ENCODE data around the gene UVRAG. TPM values are rescaled to one million over a fixed set of nuclear protein-coding genes. Genes with fewer than 3 reads are reported as not detected.

UVRAG gene
- total and polyA plus RNA-seq, 2 donors from 2014 or later = 7.2 to 27.9 TPM

DNA sequence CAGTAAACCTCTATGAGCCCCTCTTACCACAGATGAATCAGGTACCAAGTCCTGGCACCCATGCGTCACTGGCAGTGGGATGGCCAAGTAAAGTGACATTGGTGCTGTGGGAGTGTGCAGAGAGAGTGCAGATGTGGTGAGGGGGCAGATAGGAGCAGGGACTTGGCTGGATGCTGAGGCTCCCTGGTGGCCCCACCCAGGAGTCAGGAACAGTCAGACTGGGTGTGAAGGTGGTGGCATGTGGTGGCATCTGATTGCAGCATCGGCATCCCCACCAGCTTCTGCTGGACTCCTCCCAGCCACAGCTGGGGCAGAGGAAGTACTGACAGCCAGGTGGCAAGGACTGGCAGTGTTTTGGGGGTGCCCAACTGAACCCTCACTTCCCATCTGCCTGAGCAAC lies 35.0 kb upstream of the UVRAG start:
- no peaks in the 10 kb centered on the region for H3K27me3 ChIP-seq (ENCODE audit: control insufficient read depth, insufficient read depth, low read length)
- FAIRE-seq = no peak
- no peaks in the 10 kb centered on the region for H3K9me3 ChIP-seq (ENCODE audit: control insufficient read depth in 2 of 3, insufficient read depth in 1 of 3, low read length in 3 of 3)
- H3K9ac ChIP-seq (ENCODE audit: low read length in 3 of 3) = no peak overlapping the region
- H3K36me3 ChIP-seq (ENCODE audit: control insufficient read depth in 2 of 3, insufficient read depth in 3 of 3, low read length in 3 of 3) = no peaks in the 10 kb centered on the region
- intact Hi-C loops (cut with DNase I) = no loop called here
- H3K27ac ChIP-seq (ENCODE audit: low read depth in 2 of 2, low read length in 2 of 2) = no peak overlapping the region
- peak in 1 of 5 donors; percentile 39 for DNase-seq
- H3K4me3 ChIP-seq (ENCODE audit: low read length in 3 of 3) = no peak overlapping the region
- TF ChIP-seq, protein P1, sequence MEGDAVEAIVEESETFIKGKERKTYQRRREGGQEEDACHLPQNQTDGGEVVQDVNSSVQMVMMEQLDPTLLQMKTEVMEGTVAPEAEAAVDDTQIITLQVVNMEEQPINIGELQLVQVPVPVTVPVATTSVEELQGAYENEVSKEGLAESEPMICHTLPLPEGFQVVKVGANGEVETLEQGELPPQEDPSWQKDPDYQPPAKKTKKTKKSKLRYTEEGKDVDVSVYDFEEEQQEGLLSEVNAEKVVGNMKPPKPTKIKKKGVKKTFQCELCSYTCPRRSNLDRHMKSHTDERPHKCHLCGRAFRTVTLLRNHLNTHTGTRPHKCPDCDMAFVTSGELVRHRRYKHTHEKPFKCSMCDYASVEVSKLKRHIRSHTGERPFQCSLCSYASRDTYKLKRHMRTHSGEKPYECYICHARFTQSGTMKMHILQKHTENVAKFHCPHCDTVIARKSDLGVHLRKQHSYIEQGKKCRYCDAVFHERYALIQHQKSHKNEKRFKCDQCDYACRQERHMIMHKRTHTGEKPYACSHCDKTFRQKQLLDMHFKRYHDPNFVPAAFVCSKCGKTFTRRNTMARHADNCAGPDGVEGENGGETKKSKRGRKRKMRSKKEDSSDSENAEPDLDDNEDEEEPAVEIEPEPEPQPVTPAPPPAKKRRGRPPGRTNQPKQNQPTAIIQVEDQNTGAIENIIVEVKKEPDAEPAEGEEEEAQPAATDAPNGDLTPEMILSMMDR (IDR thresholded peaks at IDR 0.05; ENCODE audit: borderline replicate concordance, extremely low read depth, insufficient read depth) = no peak
- no peaks in the 10 kb centered on the region for H3K4me1 ChIP-seq (ENCODE audit: control insufficient read depth in 2 of 3, insufficient read depth in 2 of 3, low read depth in 1 of 3, low read length in 3 of 3)

GRCh38 chr11:75780888-75781287 lies 34.1 kb upstream of the UVRAG start:
- intact Hi-C loops (cut with DNase I) = no loop called here
- DNase-seq (peak in 1 of 5 donors; percentile 47), FAIRE-seq (no peak)
- Histone ChIP-seq H3K9ac (ENCODE audit: low read length in 3 of 3) (no peak overlapping the region), H3K27ac (ENCODE audit: low read depth in 2 of 2, low read length in 2 of 2) (no peak overlapping the region), H3K4me1 (ENCODE audit: control insufficient read depth in 2 of 3, insufficient read depth in 2 of 3, low read depth in 1 of 3, low read length in 3 of 3) (peaks cover 0 to under 1% (median 0%) of the 10 kb centered on the region in 3 donors), H3K27me3 (ENCODE audit: control insufficient read depth, insufficient read depth, low read length) (no peaks in the 10 kb centered on the region), H3K36me3 (ENCODE audit: control insufficient read depth in 2 of 3, insufficient read depth in 3 of 3, low read length in 3 of 3) (no peaks in the 10 kb centered on the region), H3K9me3 (ENCODE audit: control insufficient read depth in 2 of 3, insufficient read depth in 1 of 3, low read length in 3 of 3) (no peaks in the 10 kb centered on the region), H3K4me3 (ENCODE audit: low read length in 3 of 3) (no peak overlapping the region)
- TF ChIP-seq, protein P1 (IDR thresholded peaks at IDR 0.05; ENCODE audit: borderline replicate concordance, extremely low read depth, insufficient read depth) = no peak

GRCh38 chr11:75781296-75781695 lies 33.7 kb upstream of the UVRAG start:
- H3K4me3 ChIP-seq (ENCODE audit: low read length in 3 of 3) = no peak overlapping the region
- FAIRE-seq = no peak
- H3K27me3 ChIP-seq (ENCODE audit: control insufficient read depth, insufficient read depth, low read length) = no peaks in the 10 kb centered on the region
- TF ChIP-seq, protein P1 (IDR thresholded peaks at IDR 0.05; ENCODE audit: borderline replicate concordance, extremely low read depth, insufficient read depth) = no peak
- no peaks in the 10 kb centered on the region for H3K9me3 ChIP-seq (ENCODE audit: control insufficient read depth in 2 of 3, insufficient read depth in 1 of 3, low read length in 3 of 3)
- intact Hi-C loops (cut with DNase I) = no loop called here
- no peak overlapping the region for H3K27ac ChIP-seq (ENCODE audit: low read depth in 2 of 2, low read length in 2 of 2)
- H3K9ac ChIP-seq (ENCODE audit: low read length in 3 of 3) = no peak overlapping the region
- no peaks in the 10 kb centered on the region for H3K36me3 ChIP-seq (ENCODE audit: control insufficient read depth in 2 of 3, insufficient read depth in 3 of 3, low read length in 3 of 3)
- DNase-seq = peak in 1 of 5 donors; percentile 48
- peaks cover 0 to 4% (median 0%) of the 10 kb centered on the region in 3 donors for H3K4me1 ChIP-seq (ENCODE audit: control insufficient read depth in 2 of 3, insufficient read depth in 2 of 3, low read depth in 1 of 3, low read length in 3 of 3)

DNA sequence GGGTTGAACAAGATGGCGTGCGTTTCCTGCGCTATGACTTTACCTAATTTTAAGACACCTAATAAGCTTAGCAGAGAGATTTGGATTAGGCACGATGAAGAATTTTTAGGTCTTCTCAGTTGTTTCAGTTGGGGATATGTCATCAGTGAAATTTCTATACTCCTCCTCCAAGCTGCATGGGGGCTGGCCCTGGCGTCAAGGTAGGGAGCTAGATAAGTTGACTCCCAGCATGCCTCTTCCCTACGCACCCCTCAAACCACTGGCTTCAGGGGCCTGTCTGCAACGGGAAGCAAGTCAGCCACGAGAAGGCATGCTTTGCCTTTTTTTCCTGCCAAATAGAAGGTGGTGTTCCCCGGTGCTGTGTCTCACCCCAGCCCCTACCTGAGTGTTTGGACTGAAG lies 33.2 kb upstream of the UVRAG start:
- peaks cover 0 to 5% (median 2%) of the 10 kb centered on the region in 3 donors for H3K4me1 ChIP-seq (ENCODE audit: control insufficient read depth in 2 of 3, insufficient read depth in 2 of 3, low read depth in 1 of 3, low read length in 3 of 3)
- TF ChIP-seq, protein P1 (IDR thresholded peaks at IDR 0.05; ENCODE audit: borderline replicate concordance, extremely low read depth, insufficient read depth) = no peak
- no peaks in the 10 kb centered on the region for H3K36me3 ChIP-seq (ENCODE audit: control insufficient read depth in 2 of 3, insufficient read depth in 3 of 3, low read length in 3 of 3)
- H3K9ac ChIP-seq (ENCODE audit: low read length in 3 of 3) = no peak overlapping the region
- intact Hi-C loops (cut with DNase I) = no loop called here
- H3K4me3 ChIP-seq (ENCODE audit: low read length in 3 of 3) = no peak overlapping the region
- DNase-seq (peak in 1 of 5 donors; percentile 7), FAIRE-seq (no peak)
- no peaks in the 10 kb centered on the region for H3K27me3 ChIP-seq (ENCODE audit: control insufficient read depth, insufficient read depth, low read length)
- no peaks in the 10 kb centered on the region for H3K9me3 ChIP-seq (ENCODE audit: control insufficient read depth in 2 of 3, insufficient read depth in 1 of 3, low read length in 3 of 3)
- no peak overlapping the region for H3K27ac ChIP-seq (ENCODE audit: low read depth in 2 of 2, low read length in 2 of 2)

All from kidney (tissue), 14 donors.